HuH-7 (cell line): Measurements from ENCODE around the gene RGS6.

Experiments
- DNase-seq: peaks from one replicate; pipeline ENCODE4 v3.0.0; 2011; ENCODE audit warnings: low spot score

The RGS6 gene

GRCh38 chr14:72607386-72608130 lies 675.3 kb downstream of the RGS6 start:
- DNase-seq = no peak

GRCh38 chr14:72608391-72609204 lies 676.4 kb downstream of the RGS6 start:
- DNase-seq = no peak

- DNase-seq = no peak
Measured at GRCh38 chr14:72609205-72609916, 677.1 kb downstream of the RGS6 start.

GRCh38 chr14:72610096-72610830 lies 678.0 kb downstream of the RGS6 start:
- DNase-seq = no peak

GRCh38 chr14:72610831-72611200 lies 678.6 kb downstream of the RGS6 start:
- DNase-seq = no peak

- DNase-seq = no peak
Measured at GRCh38 chr14:72611506-72611905, 679.3 kb downstream of the RGS6 start.

- DNase-seq = no peak
Measured at GRCh38 chr14:72612041-72612440, 679.8 kb downstream of the RGS6 start.

- DNase-seq = no peak
Measured at GRCh38 chr14:72613231-72613974, 681.2 kb downstream of the RGS6 start.

GRCh38 chr14:72613975-72614319 lies 681.7 kb downstream of the RGS6 start:
- DNase-seq = no peak

GRCh38 chr14:72614365-72614764 lies 682.1 kb downstream of the RGS6 start:
- DNase-seq = no peak

- DNase-seq = no peak
Measured at GRCh38 chr14:72614891-72615415, 682.7 kb downstream of the RGS6 start.

GRCh38 chr14:72615451-72616121 lies 683.4 kb downstream of the RGS6 start:
- DNase-seq = no peak
